ENCODE results near the gene VMAC.
"Not testable (repeated sequence)": the region's sequence is repeated elsewhere in the genome, so short reads cannot be mapped to it uniquely, and the experiment has no call there.

The VMAC gene

DNA sequence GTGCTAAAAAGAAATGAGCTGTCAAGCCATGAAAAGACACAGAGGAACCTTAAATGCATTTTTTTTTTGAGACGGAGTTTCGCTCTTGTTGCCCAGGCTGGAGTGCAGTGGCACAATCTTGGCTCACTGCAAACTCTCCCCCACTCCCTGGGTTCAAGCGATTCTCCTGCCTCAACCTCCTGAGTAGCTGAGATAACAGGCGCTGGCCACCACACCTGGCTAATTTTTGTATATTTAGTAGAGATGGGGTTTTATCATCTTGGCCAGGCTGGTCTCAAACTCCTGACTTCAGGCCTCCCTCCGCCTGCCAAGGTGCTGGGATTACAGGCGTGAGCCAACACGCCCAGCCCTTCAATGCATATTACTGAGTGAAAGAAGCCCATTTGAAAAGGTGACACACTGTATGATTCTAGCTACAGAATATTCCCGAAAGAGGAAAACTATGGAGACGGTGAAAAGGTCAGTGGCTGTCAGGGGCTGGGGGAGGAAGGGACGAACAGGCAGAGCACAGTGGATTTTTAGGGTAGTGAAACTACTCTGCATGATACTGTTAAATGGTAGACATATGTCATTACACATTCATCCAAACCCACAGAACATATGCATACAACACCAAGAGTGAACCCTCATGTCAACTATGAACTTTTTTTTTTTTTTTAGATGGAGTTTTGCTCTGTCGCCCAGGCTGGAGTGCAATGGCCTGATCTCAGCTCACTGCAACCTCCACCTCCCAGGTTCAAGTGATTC is 20.4 kb upstream of the VMAC start:
- not testable (repeated sequence) for DNase-seq (ENCODE audit: low read depth)

DNA sequence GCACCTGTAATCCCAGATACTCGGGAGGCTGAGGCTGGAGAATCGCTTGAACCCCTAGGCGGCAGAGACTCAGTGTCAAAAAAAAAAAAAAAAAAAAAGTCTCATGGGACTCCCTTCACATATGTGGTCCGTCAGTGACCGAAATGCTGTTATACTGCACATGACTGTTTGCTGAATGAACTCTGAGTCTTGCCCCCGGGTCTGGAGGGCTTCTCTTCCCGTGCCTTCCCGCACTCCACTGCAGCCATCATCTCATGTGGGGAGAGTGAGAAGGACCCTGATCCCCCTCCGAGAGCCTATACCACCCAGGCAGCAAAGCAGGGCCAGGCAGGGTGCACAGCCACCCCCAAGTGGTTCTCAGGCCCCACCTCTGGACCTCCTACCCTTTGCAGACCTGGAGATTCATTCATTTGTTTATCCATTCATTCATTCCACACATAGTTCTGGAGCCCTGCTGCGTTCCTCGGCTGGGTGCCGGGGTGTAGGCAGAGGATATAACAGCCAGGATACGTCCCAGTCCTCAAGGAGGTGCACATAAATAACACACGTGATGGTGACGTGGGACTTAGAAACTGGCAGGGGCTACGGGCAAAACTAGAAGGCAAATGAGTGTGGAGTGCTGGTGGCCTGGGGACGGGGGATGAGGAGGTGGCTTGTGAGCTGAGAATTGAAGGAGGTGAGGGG is 15.2 kb upstream of the VMAC start:
- DNase-seq (ENCODE audit: low read depth) = no peak

DNA sequence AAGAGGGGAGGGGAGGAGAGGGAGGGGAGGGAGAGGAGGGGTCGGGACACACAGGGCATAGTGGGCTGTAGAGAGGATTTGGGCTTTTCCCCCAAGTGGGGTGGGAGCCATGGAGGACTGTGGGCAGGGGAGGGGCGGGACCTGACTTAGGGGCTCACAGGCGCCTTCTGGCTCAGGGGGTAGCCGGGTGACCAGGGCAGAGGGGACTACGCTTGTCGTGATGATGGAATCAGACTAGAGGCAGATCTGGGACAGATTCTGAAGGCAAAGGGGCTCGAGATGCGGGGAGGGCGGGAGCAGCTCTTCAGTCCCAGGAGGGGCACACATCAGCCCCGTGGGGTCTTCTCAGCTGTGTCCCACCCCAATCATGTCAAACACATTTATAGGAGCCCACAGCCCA is 14.6 kb upstream of the VMAC start:
- no peak for DNase-seq (ENCODE audit: low read depth)

DNA sequence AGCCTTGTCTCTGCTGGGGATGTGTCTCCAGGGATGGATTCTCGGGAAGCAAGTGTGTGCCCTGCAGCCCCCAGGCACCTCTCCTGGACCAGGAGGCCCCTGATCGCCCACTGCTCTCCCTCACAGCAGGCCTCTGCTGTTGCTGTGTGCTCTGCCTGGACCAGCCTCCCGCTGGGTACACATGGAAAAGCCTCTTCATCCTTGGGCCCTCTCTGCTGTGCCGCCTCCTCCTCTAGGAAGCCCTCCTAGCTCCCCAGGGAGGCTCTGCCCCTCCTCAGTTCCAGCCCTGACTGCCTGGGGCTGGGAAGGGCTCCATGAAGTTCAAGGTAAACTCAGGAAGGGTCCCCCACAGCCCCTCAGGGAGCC is 13.1 kb upstream of the VMAC start:
- DNase-seq (ENCODE audit: low read depth) = no peak

DNA sequence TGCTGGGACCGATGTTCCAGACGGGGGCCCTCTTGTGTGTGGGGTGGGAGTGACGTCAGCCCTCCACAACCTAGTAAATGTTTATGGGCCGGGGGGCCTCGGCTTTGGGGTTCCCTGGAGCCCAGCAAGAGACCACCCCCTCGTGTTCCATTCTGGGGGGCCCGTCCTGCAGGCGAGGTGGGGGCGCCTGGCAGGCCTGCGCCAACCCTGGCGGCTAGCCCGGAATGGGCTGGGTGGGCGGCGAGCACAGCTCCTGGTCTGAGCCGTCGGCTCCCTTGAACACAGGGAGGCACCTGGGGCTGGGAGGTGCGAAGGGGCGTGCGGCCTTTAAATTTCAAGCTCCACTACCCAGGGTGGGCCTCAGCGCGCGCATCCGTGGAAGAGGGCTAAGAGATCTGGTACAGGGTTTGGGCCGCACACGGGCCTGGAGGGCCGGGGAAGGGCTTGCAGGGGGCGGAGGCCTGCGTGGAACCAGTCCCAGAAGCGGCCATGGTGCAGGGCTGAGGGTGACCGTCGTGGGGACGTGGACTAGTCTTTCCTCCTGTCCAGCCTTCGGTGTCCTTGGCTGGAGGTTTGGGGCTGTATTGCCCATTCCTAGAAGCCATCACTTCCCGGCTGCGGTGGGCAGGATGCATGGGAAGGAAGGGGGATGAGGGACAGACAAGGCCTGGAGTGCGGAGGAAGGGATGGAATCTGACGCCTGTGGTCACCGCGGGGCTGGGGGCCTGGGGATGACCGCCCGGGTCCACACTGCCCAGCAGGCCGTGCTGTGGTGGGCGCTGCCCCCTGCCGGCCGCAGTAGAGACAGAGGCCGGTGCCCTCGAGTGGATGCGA is 12.5 kb upstream of the VMAC start:
- no peak for DNase-seq (ENCODE audit: low read depth)

DNA sequence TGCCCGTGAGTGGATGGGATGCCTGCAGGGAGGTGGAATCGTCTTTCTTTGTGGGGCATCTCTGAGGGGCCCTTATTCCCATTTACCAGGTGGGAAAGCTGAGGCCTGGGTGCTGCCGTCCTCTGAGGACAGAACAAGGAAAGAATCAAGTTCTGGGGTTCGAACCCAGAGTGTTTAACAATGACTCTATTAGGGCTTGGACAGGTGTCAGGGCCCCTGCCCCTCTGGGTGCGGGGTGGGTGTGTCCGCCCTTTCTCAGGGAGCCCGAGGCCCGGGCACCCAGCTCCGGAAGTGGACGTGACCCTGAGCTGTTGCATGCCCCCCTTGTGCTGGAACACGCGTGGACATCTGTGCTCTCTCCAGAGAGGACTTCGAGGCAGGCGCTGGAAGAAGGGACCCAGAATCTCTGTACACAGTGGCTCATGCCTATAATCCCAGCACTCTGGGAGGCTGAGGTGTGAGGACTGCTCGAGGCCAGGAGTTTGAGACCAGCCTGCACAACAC is 11.8 kb upstream of the VMAC start:
- no peak for DNase-seq (ENCODE audit: low read depth)

DNA sequence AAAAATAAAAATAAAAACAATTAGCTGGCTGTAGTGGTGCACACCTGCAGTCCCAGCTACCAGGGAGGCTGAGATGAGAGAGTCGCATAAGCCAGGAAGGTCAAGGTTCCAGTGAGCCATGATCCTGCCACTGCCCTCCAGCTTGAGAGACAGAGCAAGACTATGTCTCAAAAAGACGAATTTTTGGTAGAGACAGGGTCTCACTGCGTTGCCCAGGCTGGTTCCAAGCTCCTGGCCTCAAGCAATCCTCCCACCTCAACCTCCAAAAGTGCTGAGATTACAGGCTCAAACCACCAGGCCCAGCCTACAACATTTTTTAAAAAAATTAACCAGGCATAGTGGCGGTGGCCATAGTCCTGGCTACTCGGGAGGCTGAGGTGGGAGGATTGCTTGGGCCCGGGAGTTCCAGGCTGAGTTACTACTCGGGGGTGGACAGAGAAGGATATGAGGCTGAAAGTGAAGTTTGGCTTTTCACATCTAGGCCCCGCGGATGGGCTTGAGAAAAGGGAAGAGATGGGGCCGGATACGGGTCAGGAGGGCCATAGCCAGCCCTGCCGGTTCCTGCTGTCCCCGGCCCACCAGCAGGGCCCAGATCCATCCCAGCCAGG is 11.3 kb upstream of the VMAC start:
- no peak for DNase-seq (ENCODE audit: low read depth)

DNA sequence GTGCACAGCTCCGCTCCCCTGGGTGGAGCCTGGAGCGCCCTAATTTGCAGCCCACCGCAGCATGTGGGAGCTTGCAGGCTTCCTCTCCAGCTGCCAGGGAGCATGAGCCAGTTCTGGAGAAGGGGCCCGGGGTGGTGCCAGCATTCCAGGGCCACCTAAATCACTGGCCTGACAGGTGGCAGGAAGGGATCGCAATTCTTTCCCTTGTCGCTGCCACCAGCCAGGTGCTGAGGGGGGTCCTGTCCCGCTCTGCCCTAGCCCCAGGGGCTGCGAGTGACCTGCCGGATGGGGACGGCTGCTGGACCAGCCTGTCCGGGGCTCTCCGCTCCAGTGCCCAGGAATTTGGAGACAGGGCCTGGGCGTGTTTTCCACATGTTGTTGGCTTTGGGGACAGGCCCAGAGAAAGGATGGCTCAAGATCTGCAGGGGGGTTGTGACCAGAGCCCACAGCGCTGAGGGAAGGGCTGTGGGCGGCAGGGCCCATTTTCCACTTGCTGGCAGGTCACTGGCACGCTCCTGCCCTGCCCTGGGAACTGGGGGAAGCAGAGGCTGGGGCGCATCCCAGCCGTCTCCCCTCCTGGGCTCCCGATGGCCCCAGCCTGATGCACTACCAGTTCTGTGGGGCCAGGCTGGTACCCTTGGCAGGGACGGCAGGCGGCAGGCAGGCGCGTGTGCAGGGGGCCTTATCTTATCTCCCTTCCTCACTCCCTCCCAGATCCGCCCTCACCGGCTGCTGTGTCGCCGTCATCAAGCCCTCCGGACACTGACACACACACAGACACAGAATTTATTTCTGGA is 10.6 kb upstream of the VMAC start:
- DNase-seq (ENCODE audit: low read depth) = no peak

DNA sequence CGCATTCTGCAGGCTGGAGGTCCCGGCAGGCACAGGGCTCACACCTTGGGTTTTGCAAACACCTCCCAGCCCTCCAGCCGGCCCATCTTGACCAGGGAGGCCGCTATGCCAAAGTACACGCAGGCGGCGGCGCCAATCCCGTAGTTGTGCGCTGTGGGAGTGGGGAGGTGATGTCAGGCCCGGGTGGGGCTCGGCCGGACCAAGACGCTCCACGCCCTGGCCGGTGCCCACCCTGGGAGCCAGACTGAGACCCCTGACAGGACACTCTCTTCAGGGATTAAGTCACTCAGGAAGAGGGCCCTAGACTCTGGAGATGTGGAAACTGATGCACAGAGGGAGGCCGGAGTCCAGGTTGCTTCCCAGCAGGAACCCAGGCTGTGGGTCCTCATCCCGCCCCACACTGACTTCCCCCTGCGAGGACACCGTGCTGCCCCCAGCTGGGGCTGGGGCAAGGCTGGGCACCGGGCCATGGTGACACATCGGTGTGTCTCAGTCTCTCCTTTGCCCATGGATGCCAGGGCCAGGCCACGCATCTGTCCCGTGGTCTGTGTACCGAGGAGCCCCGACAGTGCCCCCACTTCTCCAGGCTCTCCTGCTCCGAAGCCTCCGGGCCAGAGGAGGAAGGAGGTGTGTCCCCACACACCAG is 9.8 kb upstream of the VMAC start:
- no peak for DNase-seq (ENCODE audit: low read depth)

DNA sequence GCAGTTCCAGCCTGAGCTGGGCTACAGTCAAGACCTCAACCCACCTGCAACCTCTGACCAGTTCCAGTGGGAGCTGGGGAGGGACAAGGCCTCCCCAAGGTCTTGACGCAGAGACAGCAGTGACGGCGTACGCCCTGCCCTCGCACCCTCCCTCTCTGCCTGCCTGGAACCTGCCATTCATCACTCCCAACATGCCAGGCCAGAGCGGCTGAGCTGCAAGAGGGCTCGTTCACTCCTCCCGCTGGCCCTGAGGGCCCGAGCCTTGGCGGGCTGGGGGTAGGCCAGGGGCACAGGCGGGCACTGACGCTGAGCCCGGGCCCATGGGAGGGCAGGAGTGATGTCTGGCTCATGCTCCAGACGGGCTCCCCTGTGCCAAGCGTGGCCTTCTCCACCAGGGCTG is 9.3 kb upstream of the VMAC start:
- DNase-seq (ENCODE audit: low read depth) = no peak

DNA sequence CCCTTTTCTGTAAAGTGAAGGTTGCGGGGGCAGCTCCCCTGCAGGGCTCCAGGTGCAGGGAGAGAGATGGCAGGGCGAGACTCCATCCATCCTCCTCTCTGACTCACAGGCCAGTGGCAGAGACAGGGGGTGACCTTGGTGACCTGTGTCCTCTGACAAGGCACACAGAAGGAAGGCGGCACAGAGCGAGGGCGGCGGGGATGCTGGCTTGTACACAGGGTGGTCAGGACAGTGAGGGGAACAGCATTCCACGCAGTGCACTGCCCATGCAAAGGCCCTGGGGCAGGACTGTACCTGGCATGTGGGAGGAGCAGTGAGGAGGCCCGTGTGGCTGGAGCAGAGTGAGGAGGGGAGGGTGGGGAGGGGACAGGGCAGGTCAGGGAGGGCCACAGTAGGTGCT is 8.8 kb upstream of the VMAC start:
- DNase-seq (ENCODE audit: low read depth) = no peak

DNA sequence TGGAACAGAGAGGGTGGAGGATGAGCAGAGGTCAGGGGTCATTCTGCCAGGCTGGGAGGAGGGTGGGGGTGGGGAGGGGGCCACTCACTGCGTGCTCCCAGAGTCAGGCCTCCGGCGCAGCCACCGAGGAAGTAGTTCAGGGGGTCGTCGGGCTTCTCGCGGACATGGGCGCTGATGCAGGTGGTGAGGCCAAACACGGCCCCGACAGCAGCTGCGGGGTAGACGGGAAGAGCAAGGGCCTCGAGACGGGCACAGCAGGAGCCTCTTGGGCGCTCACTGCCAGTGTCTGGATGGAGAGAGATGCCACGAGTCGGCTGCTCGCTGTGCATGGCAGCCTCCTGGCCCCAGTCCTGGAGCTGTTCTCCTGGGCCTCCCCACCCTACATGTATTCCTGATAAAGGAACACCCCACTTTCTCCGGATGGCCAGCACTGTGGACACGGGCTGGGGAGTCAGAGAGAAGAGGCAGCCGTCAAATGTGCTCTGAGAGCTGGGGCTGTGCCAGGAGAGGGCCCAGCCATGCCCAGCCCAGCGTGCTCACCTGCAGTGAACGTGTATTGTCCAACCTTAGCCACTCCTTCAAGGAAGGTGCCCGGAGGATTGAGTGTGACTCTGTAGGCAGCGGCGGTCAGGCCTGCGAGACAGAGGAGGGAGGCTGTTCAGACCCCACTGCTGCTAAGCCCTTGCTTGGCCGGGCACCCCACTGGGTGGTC is 8.2 kb upstream of the VMAC start:
- no peak for DNase-seq (ENCODE audit: low read depth)

DNA sequence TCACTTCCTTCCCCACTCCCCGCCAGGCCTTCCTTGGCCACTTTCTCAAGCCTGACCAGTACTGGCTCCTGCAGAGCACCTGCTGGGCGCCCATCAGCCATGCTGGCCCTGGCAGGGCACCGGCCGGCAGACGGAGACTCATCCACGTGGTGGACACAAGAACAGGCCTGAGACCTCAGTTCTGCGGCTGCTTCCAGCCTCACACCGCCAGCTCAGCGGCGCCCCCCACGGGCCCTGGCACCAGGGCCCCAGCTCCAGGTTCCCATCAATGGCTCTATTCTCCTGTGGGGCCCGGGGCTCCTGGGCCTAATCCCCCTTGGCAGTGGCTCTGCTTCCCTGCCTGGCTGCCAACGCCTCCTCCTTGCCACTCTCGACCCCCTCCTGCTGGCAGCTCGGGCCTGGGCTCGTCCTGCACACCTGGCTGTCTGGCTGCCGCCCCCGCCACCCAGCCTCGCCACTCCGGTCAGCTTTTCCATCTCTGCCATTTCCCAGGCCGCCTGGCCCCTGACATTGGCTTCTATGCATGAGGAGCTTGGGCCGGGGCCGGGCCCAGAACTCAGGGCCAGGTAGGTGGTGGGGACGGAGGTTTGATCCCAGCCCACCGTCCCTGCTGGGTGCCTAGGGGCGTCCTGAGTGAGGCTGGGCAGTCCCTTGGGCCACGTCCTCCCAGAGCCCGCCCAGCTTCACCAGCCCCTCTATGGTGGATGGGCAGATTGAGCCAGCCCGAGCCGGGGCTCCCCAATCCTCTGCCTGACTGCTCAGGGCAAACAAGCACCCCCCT is 7.3 kb upstream of the VMAC start:
- no peak for DNase-seq (ENCODE audit: low read depth)

DNA sequence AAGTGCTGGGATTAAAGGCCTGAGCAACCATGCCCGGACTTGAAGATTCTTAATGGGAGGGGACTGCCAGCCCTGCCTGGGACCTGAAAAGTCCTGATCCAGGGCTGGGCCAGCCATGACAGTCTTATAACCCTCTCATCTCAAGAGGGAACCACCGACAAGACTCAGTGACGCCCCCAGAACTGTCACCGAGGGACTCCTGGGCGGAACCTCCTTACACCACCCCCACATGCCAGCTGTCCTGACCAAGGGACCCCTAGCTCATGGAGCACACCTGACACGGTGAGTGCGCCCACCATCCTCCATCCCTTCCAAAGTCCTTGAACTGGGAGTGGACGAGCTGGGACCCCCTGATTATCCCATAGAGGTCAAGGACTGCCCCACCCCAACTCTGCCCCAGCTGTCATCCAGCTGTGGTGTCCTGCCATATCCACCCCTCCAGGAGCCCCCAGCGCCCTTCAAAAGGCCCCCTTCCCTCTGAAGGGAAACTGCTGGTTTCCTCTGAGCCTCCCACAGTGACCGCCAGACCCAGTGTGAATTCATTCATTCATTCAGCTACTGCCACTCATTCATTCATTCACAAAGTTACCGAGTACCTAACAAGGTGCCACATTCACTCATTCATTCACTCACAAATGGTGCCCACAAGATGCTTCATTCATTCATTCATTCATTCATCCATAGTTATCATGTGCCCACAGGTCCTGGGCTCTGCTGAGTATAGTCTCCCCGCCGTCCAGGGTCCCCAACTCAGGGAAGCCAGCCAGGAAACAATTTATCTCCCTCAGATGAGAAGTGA is 4.7 kb upstream of the VMAC start:
- no peak for DNase-seq (ENCODE audit: low read depth)

DNA sequence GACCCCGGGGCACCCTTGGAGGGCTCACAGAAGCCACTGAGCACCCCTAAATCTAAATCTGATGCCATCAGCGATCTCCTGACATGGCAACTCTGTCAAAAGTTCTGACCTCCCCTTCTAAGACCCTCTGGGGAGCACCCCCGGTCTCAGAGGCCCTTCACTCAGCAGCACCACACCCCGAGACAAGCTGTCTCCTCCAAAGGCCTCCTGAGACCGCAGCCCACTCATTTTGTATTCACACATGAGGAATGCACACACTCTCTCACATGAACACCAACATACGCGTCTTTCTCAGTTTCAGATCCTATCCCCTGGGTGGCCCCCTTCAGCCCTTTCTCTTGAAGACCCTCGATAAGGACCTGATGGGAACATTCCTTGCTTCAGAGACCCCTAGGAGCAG is 3.7 kb upstream of the VMAC start:
- no peak for DNase-seq (ENCODE audit: low read depth)

DNA sequence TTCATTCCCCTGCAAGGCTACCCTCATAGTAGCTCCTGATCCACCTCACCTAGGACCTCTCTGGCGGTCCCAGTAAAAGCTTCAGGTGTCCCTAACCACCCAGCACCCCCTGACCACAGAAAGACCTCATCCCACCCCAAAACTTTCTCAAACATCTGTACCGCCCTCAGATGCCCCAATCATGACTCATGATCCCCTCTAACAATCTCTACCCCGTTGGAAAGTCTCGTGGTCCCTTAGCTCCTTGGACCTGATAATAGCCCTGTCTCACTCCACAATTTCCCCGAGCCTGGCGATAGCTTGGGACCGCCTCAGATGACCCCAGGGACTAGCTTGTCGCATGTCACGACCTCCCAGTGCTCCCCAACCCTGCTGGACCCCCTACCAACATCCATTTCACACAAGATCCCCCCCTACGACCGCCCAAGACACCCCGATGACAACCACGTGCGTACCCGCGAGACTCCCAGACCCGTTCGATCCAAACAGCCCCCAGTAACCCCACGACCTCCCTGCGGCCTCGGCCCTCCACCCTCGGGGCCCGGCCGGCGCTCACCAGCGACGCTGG is 1.5 kb upstream of the VMAC start:
- no peak for DNase-seq (ENCODE audit: low read depth)

DNA sequence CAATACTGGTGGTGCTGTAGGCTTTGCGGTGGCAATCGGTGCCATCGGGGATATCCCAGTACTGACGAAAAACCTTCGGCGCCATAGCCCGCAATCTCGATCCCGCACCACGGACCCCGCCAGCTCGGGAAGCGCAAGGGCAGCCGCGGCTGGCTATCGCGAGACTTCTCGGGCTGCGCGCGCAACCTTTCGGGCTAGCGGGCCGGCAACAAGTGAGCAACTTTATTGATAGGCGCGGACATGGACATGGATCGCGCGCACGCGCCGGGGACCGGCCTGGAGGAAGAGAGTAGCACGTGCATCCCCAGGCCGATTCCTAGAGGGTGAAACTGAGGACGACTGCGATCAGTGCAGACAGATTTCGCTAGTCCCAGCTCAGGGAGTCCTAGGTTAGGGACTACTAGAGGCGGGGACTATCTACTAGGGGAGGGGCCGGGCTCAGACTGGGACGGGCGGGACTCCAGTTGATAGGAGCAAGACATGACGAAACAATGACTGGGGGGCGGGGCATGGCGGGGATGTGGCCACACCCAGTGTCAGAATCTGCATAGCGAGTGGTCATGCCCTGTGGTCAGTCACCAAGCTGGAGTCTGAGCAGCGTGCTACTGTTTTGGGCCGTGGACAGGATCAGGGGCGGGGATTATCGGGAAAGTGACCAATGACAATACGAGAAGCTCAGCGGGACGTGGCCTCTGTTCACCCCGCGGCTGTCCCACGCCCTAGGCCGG is 884 bp upstream of the VMAC start, which contains the start of gene NDUFA11:
Gene NDUFA11, minus strand, starts transcription at position 167 of the 728 bp plus-strand sequence. Its CDS starts 82 bp downstream, at position 85.
- peak; percentile 96 for DNase-seq (ENCODE audit: low read depth)
